ENCODE data around the gene FAM169A.

The FAM169A gene

GRCh38 chr5:74767579-74767913, 98.6 kb downstream of the FAM169A start:
- TF ChIP-seq, protein P1, sequence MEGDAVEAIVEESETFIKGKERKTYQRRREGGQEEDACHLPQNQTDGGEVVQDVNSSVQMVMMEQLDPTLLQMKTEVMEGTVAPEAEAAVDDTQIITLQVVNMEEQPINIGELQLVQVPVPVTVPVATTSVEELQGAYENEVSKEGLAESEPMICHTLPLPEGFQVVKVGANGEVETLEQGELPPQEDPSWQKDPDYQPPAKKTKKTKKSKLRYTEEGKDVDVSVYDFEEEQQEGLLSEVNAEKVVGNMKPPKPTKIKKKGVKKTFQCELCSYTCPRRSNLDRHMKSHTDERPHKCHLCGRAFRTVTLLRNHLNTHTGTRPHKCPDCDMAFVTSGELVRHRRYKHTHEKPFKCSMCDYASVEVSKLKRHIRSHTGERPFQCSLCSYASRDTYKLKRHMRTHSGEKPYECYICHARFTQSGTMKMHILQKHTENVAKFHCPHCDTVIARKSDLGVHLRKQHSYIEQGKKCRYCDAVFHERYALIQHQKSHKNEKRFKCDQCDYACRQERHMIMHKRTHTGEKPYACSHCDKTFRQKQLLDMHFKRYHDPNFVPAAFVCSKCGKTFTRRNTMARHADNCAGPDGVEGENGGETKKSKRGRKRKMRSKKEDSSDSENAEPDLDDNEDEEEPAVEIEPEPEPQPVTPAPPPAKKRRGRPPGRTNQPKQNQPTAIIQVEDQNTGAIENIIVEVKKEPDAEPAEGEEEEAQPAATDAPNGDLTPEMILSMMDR (IDR thresholded peaks at IDR 0.05; ENCODE audit: low read depth, low read length) = no peak
- in situ Hi-C loops (cut with HindIII; ENCODE audit: low sequenced_read_pairs) = no loop called here
- DNase-seq (ENCODE audit: low read depth, low spot score) = no peak
- H3K4me3 ChIP-seq (ENCODE audit: low read depth, low read length) = peak overlapping the region; percentile 98

DNA sequence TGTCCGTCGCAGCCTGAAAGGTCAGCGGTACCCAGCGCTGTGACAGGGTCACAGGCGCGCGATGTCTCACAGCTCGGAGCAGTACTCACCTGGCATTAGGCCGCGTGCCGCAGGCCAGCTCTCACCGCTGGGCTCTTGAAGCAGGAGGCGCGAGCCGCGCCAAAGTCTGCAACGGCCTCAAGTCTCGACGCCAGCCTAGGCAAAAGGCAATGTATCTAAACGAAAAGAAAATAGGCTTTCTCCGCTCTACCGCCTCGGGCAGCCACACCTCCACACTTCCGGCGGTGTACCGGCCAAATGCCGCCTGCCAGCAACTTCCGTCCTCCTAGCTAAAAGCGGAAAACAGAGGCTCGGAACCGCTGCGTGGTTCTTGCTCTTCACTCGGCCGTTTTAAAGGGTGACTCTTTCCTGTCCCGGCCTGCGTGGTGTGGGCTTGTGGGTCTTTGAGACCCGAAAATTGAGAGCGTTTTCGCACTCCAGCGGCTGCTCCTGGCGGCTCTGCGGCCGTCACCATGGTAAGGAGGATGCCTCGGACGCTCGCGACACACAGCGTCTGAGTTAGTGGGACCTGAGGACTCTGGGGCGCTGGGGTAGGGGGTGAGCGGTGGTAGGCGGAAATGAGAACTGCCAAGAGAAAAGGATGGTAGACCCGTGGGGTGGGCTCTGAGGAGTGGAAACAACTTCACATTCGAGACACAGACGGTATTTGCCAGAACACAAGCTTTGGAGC, 99.2 kb downstream of the FAM169A start, which contains the start of the genes GFM2 and NSA2:
GFM2 (minus strand) TSS at position 269 of the 730 bp plus-strand sequence. CDS start 3,375 bp downstream, outside the sequence.
NSA2 (plus strand) TSS at position 401 of the 730 bp plus-strand sequence; CDS start at position 513, 112 bp downstream.
- TF ChIP-seq, protein P1 (IDR thresholded peaks at IDR 0.05; ENCODE audit: low read depth, low read length) = no peak
- in situ Hi-C loops (cut with HindIII; ENCODE audit: low sequenced_read_pairs) = no loop called here
- peak; percentile 96 for DNase-seq (ENCODE audit: low read depth, low spot score)
- peak within 1 kb of the TSS; percentile 98 for H3K4me3 ChIP-seq (ENCODE audit: low read depth, low read length)

GRCh38 chr5:74766418-74766848, 99.8 kb downstream of the FAM169A start:
- DNase-seq (ENCODE audit: low read depth, low spot score) = peak; percentile 61
- in situ Hi-C loops (cut with HindIII; ENCODE audit: low sequenced_read_pairs) = no loop called here
- peak overlapping the region; percentile 98 for H3K4me3 ChIP-seq (ENCODE audit: low read depth, low read length)
- TF ChIP-seq, protein P1 (IDR thresholded peaks at IDR 0.05; ENCODE audit: low read depth, low read length) = peak; percentile 37

GRCh38 chr5:74765929-74766328, 100.3 kb downstream of the FAM169A start:
- in situ Hi-C loops (cut with HindIII; ENCODE audit: low sequenced_read_pairs) = no loop called here
- no peak for DNase-seq (ENCODE audit: low read depth, low spot score)

GRCh38 chr5:74765201-74765600, 101.0 kb downstream of the FAM169A start:
- peak; percentile 15 for DNase-seq (ENCODE audit: low read depth, low spot score)
- in situ Hi-C loops (cut with HindIII; ENCODE audit: low sequenced_read_pairs) = no loop called here
- no peak overlapping the region for H3K4me3 ChIP-seq (ENCODE audit: low read depth, low read length)
- TF ChIP-seq, protein P1 (IDR thresholded peaks at IDR 0.05; ENCODE audit: low read depth, low read length) = no peak

More at GRCh38 chr5:74765929-74766328, 100.3 kb downstream of the FAM169A start:
- H3K4me3 ChIP-seq (ENCODE audit: low read depth, low read length) = peak overlapping the region; percentile 98
- TF ChIP-seq, protein P1 (IDR thresholded peaks at IDR 0.05; ENCODE audit: low read depth, low read length) = no peak

- no peak for DNase-seq (ENCODE audit: low read depth, low spot score)
- TF ChIP-seq, protein P1 (IDR thresholded peaks at IDR 0.05; ENCODE audit: low read depth, low read length) = no peak
- H3K4me3 ChIP-seq (ENCODE audit: low read depth, low read length) = no peak overlapping the region
- in situ Hi-C loops (cut with HindIII; ENCODE audit: low sequenced_read_pairs) = no loop called here
Observed at GRCh38 chr5:74763504-74763903, 102.7 kb downstream of the FAM169A start.
